ENCODE measurements around the gene ACTR3.

GRCh38 chr2:113907297-113907696 lies 17.4 kb downstream of the ACTR3 start:
- TF ChIP-seq CTCF (IDR thresholded peaks at IDR 0.05; ENCODE audit: insufficient read depth, low read length, poor library complexity, severe bottlenecking) (no peak), EZH2phosphoT487 (conservative IDR thresholded peaks at IDR 0.05; ENCODE audit: low read length) (no peak)
